Stimulated activated CD4-positive, alpha-beta T cell treated with anti-CD3 and anti-CD28 coated beads, Interleukin-1b, Interleukin-23, amount 100 ng/mL, for 4 hours (primary cell): ENCODE results near the gene TEX38.
"Not testable (repeated sequence)": the region's sequence is repeated elsewhere in the genome, so short reads cannot be mapped to it uniquely, and the experiment has no call there.

Experiments
- DNase-seq, 2 donors: peaks; one replicate each; pipeline ENCODE4 v3.0.0-alpha.2; 2020; ENCODE audit warnings: low read depth in 2 of 2

TEX38 gene

GRCh38 chr1:46655848-46656247, 15.8 kb upstream of the TEX38 start:
- no peak for DNase-seq

GRCh38 chr1:46656643-46657042, 15.0 kb upstream of the TEX38 start:
- no peak for DNase-seq

- no peak for DNase-seq
Observed at GRCh38 chr1:46657775-46658174, 13.9 kb upstream of the TEX38 start.

- DNase-seq = no peak
Observed at GRCh38 chr1:46659307-46659870, 12.3 kb upstream of the TEX38 start.

- not testable (repeated sequence) for DNase-seq
Observed at GRCh38 chr1:46660116-46660515, 11.5 kb upstream of the TEX38 start.

GRCh38 chr1:46662919-46663318, 8.7 kb upstream of the TEX38 start:
- DNase-seq = not testable (repeated sequence)

- no peak for DNase-seq
Observed at GRCh38 chr1:46665983-46666382, 5.7 kb upstream of the TEX38 start.

GRCh38 chr1:46667782-46668760, 3.6 kb upstream of the TEX38 start, which contains the start of gene ATPAF1:
TSS of gene ATPAF1 (minus strand) at chr1:46668364. CDS start at chr1:46668322, 42 bp downstream.
- DNase-seq = peak; percentile 46 to 59

- DNase-seq = no peak
Observed at GRCh38 chr1:46670134-46670533, 1.5 kb upstream of the TEX38 start.

GRCh38 chr1:46672696-46673095, 1.0 kb downstream of the TEX38 start:
- no peak for DNase-seq

- DNase-seq = no peak
Observed at GRCh38 chr1:46673749-46674182, 2.1 kb downstream of the TEX38 start.

GRCh38 chr1:46675549-46676314, 4.1 kb downstream of the TEX38 start:
- no peak for DNase-seq

GRCh38 chr1:46676531-46676930, 4.9 kb downstream of the TEX38 start:
- no peak for DNase-seq

GRCh38 chr1:46677339-46677738, 5.7 kb downstream of the TEX38 start:
- no peak for DNase-seq

GRCh38 chr1:46679789-46680573, 8.3 kb downstream of the TEX38 start:
- DNase-seq = no peak

GRCh38 chr1:46681333-46682034, 9.8 kb downstream of the TEX38 start:
- no peak for DNase-seq

GRCh38 chr1:46682064-46682463, 10.4 kb downstream of the TEX38 start:
- DNase-seq = no peak

GRCh38 chr1:46684670-46685069, 13.0 kb downstream of the TEX38 start:
- DNase-seq = no peak

- no peak for DNase-seq
Observed at GRCh38 chr1:46686255-46686654, 14.6 kb downstream of the TEX38 start.

GRCh38 chr1:46687093-46687659, 15.5 kb downstream of the TEX38 start:
- no peak for DNase-seq
